ENCODE results near the gene EPHA1.

The EPHA1 gene

DNA sequence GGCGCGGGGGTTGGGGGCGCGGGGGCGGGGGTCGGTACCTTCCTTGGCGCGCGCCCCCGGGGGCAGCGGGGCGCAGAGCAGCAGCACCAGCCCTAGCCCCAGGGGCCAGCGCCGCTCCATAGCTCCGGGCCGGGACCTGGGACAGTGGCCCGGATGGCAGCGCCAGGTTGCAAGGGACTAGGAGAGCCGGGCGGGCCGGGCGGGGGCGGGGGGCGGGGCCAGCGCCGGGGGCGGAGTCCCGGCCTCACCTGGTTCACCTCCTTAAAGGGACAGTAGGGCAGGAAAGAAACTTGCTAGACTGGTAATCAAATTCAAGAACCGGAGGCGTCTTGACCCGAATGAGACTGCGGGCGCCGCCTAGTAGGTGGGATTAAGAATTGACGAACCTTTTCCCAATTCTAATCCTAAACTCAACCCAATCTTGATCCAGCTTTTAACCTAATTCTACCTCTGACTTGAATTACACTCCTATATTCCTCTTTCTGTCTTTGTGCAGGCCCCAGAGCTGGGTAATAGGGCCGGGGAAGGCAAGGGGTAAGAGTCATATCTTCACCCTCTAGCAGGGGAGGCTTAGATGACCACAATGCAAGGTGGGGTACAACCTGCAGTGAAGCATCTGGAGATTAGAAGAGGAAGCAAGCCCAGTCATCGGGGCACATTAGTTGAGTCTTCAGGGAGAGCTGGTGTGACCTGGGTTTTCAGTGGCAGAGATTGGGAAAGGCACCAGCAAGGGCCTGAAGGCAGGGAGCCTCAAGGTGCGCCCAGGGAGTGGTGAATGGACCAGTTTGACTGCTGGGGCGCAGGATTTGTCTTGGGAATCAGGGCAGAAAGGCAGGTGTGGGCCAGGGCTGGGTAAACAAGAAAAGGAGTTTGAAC lies at the start of gene EPHA1:
Gene EPHA1, minus strand, starts transcription at position 171 of the 876 bp plus-strand sequence. Its CDS starts 51 bp downstream, at position 120.
- Mint-ChIP-seq H3K27me3 (peaks cover 9% of the 10 kb centered on the region), H3K27ac (peak within 1 kb of the TSS; percentile 8), H3K36me3 (peaks cover 4% of the 10 kb centered on the region), H3K4me3 (peak within 1 kb of the TSS; percentile 78), H3K9me3 (no peaks in the 10 kb centered on the region), H3K4me1 (peaks cover 57% of the 10 kb centered on the region)
- CTCF ChIA-PET = interaction anchor here (0.6 to 3.7 kb wide), 11 partner anchors 8 to 194 kb away, joined by 3 to 28 read pairs (median 3); no protein-coding TSS in a partner anchor
- DNase-seq = peak; percentile 65

DNA sequence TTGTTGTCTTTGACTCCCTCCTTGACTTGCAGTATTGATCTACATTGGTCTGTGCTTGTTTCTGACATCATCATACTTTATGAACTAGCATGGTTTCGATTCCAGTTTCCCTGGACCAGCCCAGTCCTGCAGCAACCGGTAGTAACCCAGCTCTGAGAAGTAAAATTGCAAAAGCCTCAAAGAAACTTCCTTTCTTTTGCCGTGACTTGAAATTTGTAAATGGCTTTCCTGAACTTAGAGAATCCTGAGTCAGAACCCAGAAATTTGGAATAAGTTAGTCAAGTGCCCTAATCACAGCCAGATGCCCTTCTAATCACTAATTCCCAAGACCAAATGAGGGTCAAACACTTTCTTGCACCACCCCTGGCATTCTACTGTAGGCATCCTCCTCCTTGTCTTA lies 49.6 kb upstream of the EPHA1 start:
- no peaks in the 10 kb centered on the region for H3K27me3 Mint-ChIP-seq
- H3K4me3 Mint-ChIP-seq = no peak overlapping the region
- peaks cover 4% of the 10 kb centered on the region for H3K9me3 Mint-ChIP-seq
- CTCF ChIA-PET = no interaction called here
- no peak overlapping the region for H3K27ac Mint-ChIP-seq
- DNase-seq = no peak
- no peaks in the 10 kb centered on the region for H3K4me1 Mint-ChIP-seq
- no peaks in the 10 kb centered on the region for H3K36me3 Mint-ChIP-seq

DNA sequence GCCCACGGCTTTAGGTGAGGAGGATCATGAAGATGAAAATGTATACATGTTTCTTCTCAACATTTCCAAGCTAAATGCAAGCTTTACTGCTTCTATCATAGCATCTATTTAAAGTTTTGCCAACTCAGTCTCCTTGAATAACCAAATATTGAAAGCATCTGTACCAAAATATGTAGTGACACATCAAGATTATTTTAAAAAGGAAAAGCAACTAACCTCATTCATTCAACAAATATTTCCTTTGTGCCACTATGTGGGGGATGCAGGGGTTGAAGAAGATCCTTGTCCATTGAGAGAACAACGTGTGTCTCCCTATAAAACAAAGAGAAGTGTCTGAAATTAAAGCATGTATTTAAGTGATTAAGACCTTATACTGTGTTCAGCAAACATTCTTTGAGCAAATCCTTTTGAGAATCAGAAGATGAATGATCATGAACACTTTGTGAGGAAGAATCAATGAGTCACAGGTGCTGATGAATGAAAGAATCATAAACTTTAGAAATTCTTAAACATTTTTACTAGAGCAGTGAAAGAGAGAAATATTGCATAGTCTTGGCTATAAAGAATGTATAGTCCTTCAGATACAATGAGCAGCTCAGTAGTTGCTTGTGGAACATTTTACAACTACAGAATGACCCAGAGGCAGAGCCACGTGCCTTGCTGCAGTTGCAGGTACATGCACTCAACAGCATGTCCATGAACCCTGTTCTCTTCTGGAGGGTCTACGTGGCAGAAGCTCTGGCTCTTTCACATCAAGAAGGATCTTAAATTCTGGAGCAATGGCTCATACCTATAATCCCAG lies 48.5 kb upstream of the EPHA1 start:
- CTCF ChIA-PET = no interaction called here
- Mint-ChIP-seq H3K9me3 (peaks cover 4% of the 10 kb centered on the region), H3K4me3 (no peak overlapping the region), H3K4me1 (no peaks in the 10 kb centered on the region), H3K27ac (no peak overlapping the region), H3K27me3 (no peaks in the 10 kb centered on the region), H3K36me3 (no peaks in the 10 kb centered on the region)
- no peak for DNase-seq

- CTCF ChIA-PET = no interaction called here
Observed at GRCh38 chr7:143455942-143456341, 47.3 kb upstream of the EPHA1 start.

GRCh38 chr7:143455491-143455890 lies 46.8 kb upstream of the EPHA1 start:
- Mint-ChIP-seq H3K27ac (no peak overlapping the region), H3K9me3 (no peaks in the 10 kb centered on the region), H3K27me3 (no peaks in the 10 kb centered on the region), H3K4me1 (no peaks in the 10 kb centered on the region), H3K4me3 (no peak overlapping the region), H3K36me3 (no peaks in the 10 kb centered on the region)
- no peak for DNase-seq
- CTCF ChIA-PET = no interaction called here

More at GRCh38 chr7:143455942-143456341, 47.3 kb upstream of the EPHA1 start:
- H3K27me3 Mint-ChIP-seq = no peaks in the 10 kb centered on the region
- no peaks in the 10 kb centered on the region for H3K36me3 Mint-ChIP-seq
- no peak for DNase-seq
- no peak overlapping the region for H3K27ac Mint-ChIP-seq
- H3K9me3 Mint-ChIP-seq = no peaks in the 10 kb centered on the region
- H3K4me3 Mint-ChIP-seq = no peak overlapping the region
- no peaks in the 10 kb centered on the region for H3K4me1 Mint-ChIP-seq

DNA sequence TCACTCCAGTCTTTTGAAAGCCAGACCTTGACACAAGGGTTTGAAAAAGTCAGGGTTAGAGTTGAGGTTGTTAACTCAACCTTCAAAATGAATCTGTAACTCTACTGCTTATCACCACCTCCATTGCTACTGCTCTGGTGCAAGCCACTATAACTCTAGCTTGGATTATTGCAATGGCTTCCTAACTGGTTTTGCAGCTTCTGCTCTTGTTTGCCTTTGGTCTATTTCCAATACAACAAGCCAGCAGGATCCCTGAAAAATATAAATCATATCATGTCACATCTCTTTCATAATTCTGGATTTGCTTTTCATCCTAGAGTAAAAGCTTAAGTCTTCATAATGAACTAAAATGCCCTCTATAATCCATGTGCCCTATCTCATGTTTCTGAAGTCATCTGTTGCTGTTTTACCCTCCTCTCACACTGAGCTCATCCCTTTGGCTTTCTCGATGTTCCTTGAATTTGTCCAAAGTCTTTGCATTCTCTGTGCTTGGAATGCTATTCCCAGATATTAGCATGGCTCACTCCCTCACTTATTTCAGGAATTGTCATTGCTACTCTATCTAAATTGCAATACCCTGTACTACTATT lies 45.5 kb upstream of the EPHA1 start:
- CTCF ChIA-PET = interaction anchor here (0.6 kb wide), 1 partner anchor 30 kb away, joined by 3 read pairs; no protein-coding TSS in a partner anchor
- H3K27me3 Mint-ChIP-seq = no peaks in the 10 kb centered on the region
- H3K36me3 Mint-ChIP-seq = no peaks in the 10 kb centered on the region

GRCh38 chr7:143452495-143452894 lies 43.8 kb upstream of the EPHA1 start:
- H3K27ac Mint-ChIP-seq = no peak overlapping the region
- CTCF ChIA-PET = no interaction called here
- no peaks in the 10 kb centered on the region for H3K36me3 Mint-ChIP-seq
- no peak for DNase-seq
- H3K9me3 Mint-ChIP-seq = no peaks in the 10 kb centered on the region
- H3K27me3 Mint-ChIP-seq = no peaks in the 10 kb centered on the region
- H3K4me1 Mint-ChIP-seq = no peaks in the 10 kb centered on the region
- H3K4me3 Mint-ChIP-seq = no peak overlapping the region

More for the DNA sequence above, 45.5 kb upstream of the EPHA1 start:
- DNase-seq = no peak
- Mint-ChIP-seq H3K27ac (no peak overlapping the region), H3K9me3 (no peaks in the 10 kb centered on the region), H3K4me3 (no peak overlapping the region), H3K4me1 (no peaks in the 10 kb centered on the region)

DNA sequence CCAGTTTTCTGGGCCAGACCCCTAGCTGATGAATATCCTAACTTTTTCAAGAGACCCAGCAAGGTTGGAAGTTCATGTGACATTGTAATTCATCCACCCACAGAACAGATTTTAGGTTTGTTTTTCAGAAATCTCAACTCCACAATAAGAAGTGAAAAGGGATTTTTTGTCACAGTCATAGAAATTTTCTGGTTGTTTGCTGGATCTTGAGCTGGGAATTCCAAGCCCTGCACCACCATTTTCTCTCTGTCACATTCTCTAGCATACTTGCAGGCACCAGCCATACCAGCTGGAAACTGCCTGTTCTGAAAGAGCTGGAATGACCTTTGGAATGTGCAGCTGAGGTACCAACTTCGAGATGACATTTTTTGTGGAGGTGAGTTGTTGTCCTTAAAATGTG lies 43.1 kb upstream of the EPHA1 start:
- no peak for DNase-seq
- Mint-ChIP-seq H3K4me3 (no peak overlapping the region), H3K9me3 (no peaks in the 10 kb centered on the region), H3K27me3 (no peaks in the 10 kb centered on the region), H3K36me3 (no peaks in the 10 kb centered on the region), H3K27ac (no peak overlapping the region), H3K4me1 (no peaks in the 10 kb centered on the region)
- CTCF ChIA-PET = no interaction called here

GRCh38 chr7:143451122-143451521 lies 42.5 kb upstream of the EPHA1 start:
- CTCF ChIA-PET = no interaction called here
- Mint-ChIP-seq H3K9me3 (no peaks in the 10 kb centered on the region), H3K27ac (no peak overlapping the region), H3K4me3 (no peak overlapping the region), H3K27me3 (no peaks in the 10 kb centered on the region), H3K36me3 (no peaks in the 10 kb centered on the region), H3K4me1 (no peaks in the 10 kb centered on the region)
- no peak for DNase-seq

GRCh38 chr7:143449793-143450192 lies 41.1 kb upstream of the EPHA1 start:
- CTCF ChIA-PET = no interaction called here
- no peaks in the 10 kb centered on the region for H3K27me3 Mint-ChIP-seq
- H3K9me3 Mint-ChIP-seq = no peaks in the 10 kb centered on the region
- H3K27ac Mint-ChIP-seq = no peak overlapping the region
- H3K4me3 Mint-ChIP-seq = no peak overlapping the region
- DNase-seq = no peak
- no peaks in the 10 kb centered on the region for H3K4me1 Mint-ChIP-seq
- no peaks in the 10 kb centered on the region for H3K36me3 Mint-ChIP-seq

- Mint-ChIP-seq H3K4me3 (no peak overlapping the region), H3K9me3 (no peaks in the 10 kb centered on the region), H3K27me3 (no peaks in the 10 kb centered on the region), H3K4me1 (no peaks in the 10 kb centered on the region), H3K27ac (no peak overlapping the region), H3K36me3 (no peaks in the 10 kb centered on the region)
- DNase-seq = no peak
- CTCF ChIA-PET = no interaction called here
Observed at GRCh38 chr7:143448429-143448828, 39.8 kb upstream of the EPHA1 start.

- Mint-ChIP-seq H3K36me3 (no peaks in the 10 kb centered on the region), H3K27ac (no peak overlapping the region), H3K4me1 (no peaks in the 10 kb centered on the region), H3K9me3 (no peaks in the 10 kb centered on the region), H3K27me3 (no peaks in the 10 kb centered on the region), H3K4me3 (no peak overlapping the region)
- no peak for DNase-seq
- CTCF ChIA-PET = no interaction called here
Observed at GRCh38 chr7:143447466-143447865, 38.8 kb upstream of the EPHA1 start.

- CTCF ChIA-PET = no interaction called here
- H3K9me3 Mint-ChIP-seq = no peaks in the 10 kb centered on the region
- DNase-seq = no peak
- H3K4me3 Mint-ChIP-seq = no peak overlapping the region
- no peaks in the 10 kb centered on the region for H3K4me1 Mint-ChIP-seq
- no peaks in the 10 kb centered on the region for H3K27me3 Mint-ChIP-seq
- H3K36me3 Mint-ChIP-seq = no peaks in the 10 kb centered on the region
- no peak overlapping the region for H3K27ac Mint-ChIP-seq
Observed at GRCh38 chr7:143444785-143445184, 36.1 kb upstream of the EPHA1 start.

GRCh38 chr7:143444063-143444782 lies 35.6 kb upstream of the EPHA1 start:
- CTCF ChIA-PET = no interaction called here
- Mint-ChIP-seq H3K27ac (no peak overlapping the region), H3K27me3 (no peaks in the 10 kb centered on the region), H3K9me3 (no peaks in the 10 kb centered on the region), H3K4me3 (no peak overlapping the region), H3K4me1 (no peaks in the 10 kb centered on the region), H3K36me3 (no peaks in the 10 kb centered on the region)
- no peak for DNase-seq
